GF-D8 (cell line): ENCODE measurements around the gene AZU1.
A peak's percentile ranks its signal among the peaks of the same experiment; 100 is the strongest.
"Not testable (repeated sequence)": the region's sequence is repeated elsewhere in the genome, so short reads cannot be mapped to it uniquely, and the experiment has no call there.

Source experiments
- DNase-seq: peaks from one replicate; lab custom pipeline; 2025; lab: John Stamatoyannopoulos, UW

AZU1 gene

DNA sequence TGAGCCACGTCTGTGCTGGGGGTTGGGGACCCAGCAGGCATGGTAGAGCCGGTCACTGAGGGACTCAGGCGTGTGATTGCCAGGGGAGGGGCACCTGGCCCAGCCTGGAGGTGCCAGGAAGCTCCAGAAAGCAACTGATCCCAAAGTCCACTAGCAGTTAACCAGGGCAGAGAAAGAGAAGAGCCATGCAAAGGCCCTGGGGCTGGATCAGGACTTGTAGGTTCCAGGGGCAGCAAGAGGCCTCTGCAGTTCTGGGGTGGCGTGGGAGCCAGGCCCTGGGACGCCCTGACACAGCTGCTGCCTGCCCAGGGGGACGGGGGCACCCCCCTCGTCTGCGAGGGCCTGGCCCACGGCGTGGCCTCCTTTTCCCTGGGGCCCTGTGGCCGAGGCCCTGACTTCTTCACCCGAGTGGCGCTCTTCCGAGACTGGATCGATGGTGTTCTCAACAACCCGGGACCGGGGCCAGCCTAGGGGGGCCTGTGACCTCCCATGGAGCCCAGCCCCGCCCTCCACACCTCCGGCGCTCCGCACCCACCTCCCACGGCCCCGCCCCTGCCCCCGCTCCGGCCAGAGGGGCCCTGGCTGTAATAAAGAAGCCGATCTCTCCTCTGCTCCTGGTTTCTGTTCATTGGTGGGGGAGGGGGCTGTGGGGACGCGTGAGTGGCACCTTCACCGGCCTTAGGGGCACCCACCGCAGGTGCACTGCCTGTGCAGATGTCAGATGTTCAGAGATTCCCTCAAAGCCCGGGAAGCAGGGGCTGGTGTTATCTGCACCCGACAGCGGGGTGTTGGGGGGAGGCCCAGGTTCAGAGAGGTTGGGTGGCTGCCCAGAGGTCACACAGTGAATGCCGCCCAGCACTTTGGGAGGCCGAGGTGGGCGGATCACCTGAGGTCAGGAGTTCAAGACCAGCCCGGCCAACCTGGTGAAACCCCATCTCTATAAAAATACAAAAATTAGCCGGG, 4.1 kb downstream of the AZU1 start:
- DNase-seq = no peak

DNA sequence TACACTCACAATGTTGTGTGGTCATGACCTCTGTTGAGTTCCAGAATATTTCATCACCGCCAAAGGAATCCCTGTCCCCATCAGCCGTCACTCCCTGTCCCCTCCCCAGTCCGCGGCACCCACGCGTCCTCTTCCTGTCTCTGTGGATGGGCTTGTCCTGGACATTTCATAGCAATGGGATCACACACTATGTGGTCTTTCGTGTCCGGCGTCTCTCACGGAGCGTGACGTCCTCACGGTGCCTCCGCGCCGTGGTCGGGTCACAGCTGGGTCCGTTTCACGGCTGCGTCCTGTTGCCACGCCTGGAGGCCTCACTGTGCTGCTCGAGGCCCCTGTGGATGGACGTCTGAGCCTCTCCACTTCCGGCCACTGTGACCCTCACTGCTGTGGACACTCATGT, 6.6 kb downstream of the AZU1 start:
- DNase-seq = no peak

DNA sequence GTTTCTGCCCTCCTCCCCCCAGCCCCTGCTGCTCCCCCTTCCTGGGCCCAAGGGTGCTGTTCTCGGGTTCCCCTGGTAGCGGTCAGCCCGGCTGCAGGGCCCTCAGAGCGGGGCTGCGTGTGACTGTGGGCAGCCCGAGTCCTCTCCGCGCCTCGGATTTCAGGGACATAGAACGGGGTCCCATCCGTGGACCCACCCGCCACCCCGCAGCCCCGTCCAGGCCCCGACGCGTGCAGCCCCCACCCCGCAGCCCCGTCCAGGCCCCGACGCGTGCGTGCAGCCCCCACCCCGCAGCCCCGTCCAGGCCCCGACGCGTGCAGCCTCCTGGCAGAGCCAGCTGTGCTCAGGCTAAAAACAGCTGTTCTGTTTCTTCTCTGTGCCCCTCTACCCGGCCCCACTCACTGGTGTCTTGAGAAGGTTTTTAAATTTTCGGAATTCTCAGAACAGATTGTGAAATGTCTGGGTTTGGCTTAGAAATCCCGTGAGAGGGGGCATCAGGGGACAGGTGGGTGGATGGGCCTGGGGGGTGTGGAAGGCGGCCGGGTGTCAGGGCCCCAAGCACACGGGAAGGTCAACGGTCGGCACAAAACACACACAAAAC, 7.7 kb downstream of the AZU1 start:
- DNase-seq = peak; percentile 91

DNA sequence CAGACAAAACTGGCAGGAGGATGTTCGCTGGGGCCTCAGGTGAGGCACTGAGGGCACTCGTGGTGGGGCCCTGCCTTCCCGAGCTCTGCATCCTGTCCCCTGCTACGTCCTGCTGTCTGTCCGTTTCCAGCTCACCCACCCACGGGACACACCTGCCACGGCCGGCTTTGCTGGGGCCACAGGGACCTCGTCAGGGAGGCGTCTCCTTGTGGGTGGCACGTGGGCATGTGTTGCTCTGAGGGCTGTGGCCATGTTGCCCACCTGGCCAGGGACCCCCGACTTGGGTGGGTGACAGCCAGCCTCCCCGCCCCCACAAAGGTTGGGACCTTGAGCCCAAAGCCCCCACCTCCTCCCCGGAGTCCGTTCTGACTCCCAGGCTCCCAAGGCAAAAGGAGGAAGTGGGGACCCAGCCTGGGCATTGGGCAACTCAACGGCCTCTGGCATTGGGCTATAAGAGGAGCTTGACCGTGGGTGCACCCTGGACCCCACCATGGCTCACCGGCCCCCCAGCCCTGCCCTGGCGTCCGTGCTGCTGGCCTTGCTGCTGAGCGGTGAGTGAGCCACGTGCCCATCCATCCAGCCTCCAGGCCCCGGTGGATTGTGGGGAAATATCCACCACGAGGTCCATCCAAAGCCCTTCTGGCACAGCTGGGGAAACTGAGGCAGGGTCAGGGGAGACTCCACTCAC, 13.0 kb downstream of the AZU1 start, which contains the start of gene PRTN3:
Gene PRTN3, plus strand, starts transcription at position 481 of the 688 bp plus-strand sequence. Its CDS starts 10 bp downstream, at position 491.
- peak; percentile 82 for DNase-seq

DNA sequence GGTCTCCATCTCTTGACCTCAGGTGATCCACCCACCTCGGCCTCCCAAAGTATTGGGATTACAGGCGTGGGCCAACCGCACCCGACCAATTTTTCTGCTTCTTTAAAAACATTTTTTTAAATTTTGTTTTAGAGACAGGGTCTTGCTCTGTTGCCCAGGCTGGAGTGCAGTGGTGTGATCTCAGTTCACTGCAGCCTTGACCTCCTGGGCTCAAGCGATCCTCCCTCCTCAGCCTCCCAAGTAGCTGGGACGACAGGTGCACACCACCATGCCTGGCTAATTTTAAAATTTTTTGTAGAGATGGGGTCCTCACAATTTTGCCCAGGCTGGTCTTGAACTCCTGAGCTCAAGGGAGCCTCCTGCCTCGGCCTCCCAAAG, 15.2 kb downstream of the AZU1 start:
- DNase-seq = not testable (repeated sequence)

DNA sequence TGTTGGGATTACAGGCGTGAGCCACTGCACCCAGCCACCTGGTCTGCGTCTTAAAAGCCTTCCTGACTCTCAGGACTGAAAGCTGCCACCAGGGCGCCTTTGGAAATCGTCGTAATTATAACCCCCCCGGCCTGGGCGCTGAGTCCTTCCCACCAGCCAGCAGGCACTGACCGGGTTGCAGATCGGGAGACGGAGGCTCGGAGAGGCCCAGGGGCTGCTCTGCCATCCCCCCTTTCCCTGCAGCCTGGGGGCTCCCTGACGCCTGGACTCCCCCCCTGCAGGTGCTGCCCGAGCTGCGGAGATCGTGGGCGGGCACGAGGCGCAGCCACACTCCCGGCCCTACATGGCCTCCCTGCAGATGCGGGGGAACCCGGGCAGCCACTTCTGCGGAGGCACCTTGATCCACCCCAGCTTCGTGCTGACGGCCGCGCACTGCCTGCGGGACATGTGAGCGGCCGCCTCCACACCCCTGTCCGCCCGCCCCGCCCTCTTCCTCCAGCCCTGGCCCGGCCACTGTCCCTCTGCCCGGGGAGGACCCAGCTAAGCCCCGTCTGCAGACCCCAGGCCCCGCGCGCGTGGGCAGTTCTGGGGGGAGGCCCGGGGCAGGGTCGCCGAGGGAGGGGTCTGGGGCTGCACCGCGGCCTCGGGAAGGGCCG, 15.7 kb downstream of the AZU1 start:
- DNase-seq = no peak

DNA sequence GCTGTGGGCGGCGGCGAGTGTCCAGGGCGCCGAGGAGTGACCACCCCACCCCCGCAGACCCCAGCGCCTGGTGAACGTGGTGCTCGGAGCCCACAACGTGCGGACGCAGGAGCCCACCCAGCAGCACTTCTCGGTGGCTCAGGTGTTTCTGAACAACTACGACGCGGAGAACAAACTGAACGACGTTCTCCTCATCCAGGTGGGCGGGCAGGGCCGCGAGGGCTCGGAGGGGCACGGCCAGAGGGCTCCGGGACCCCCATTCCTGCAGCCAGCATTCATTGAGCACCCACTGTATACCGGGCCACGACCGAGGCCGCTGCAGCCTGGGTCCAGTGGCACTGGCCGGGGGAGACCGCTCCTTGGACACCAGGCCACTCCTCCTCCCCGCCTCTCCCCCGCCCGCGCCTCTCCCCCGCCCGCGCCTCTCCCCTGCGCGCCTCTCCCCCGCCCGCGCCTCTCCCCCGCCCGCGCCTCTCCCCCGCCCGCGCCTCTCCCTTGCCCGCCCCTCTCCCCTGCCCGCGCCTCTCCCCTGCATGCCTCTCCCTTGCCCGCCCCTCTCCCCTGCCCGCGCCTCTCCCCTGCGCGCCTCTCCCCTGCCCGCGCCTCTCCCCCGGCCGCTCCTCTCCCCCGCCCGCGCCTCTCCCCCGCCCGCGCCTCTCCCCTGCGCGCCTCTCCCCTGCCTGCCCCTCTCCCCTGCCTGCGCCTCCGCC, 16.4 kb downstream of the AZU1 start:
- no peak for DNase-seq

DNA sequence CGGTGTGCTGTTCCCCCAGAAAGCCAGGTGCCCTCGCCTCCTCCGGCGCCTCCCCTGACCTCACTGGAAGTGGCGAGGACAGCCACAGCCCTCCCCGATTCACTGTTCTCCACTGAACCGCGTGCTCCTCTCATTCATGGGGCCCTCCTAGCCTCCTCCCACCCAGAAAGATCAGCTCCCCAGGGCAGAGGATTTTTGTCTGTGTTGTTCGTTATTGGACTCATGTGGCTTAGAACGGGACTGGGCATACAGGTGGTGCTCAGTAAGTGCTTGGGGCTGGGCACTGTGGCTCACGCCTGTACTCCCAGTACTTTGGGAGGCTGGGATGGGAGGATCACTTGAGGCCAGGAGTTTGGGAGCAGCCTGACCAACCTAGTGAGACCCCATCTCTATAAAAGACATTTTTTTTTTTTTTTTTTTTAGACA, 16.9 kb downstream of the AZU1 start:
- DNase-seq = no peak

DNA sequence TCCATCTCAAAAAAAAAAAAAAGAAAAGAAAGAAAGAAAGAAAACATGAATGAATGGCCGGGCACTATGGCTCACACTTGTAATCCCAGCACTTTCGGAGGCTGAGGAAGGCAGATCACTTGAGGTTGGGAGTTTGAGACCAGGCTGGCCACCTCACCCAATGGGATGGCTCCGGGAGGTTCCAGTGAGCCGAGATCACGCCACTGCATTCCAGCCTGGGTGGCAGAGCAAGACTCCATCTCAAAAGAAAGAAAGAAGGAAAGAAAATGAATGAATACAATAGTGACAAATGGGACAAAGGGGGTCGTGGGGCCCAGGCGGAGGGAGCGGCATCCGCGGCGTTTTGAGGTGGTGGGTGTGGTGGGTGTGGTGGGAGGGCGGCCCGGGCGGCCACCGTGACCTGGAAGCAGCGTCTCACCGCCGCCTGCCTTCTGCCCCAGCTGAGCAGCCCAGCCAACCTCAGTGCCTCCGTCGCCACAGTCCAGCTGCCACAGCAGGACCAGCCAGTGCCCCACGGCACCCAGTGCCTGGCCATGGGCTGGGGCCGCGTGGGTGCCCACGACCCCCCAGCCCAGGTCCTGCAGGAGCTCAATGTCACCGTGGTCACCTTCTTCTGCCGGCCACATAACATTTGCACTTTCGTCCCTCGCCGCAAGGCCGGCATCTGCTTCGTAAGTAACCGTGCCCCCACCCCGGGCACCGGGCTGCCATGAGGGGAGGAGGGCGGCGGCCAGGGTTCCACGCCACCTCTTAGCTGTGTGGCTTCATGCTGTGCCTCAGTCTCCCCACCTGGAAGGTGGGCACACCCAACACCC, 18.3 kb downstream of the AZU1 start:
- DNase-seq = no peak

DNA sequence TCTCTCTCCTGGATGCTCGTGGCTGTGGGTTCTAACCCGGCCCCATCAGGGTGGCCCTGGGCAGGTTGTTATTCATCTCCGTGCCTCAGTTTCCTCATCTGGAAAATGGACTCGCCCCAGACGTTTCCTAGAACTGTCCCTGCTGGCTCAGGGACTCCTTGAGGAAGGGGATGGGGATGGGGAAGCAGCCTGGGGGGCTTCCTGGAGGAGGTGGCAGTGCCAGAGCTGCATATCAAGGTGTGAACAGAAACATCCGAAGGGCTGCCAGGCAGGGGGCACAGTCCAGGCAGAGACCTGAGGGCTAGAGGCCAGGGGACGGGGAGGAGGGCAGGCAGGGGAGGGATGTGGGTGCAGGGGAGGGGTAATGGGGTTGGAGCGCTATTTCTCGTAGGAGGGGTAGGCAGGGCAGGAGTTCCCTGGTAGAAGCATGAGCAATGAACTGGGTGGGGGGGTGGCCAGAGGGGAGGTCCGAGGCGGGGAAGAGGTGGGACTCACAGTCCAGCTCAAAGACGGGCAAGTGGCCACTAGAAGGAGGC, 20.8 kb downstream of the AZU1 start:
- DNase-seq = peak; percentile 83

DNA sequence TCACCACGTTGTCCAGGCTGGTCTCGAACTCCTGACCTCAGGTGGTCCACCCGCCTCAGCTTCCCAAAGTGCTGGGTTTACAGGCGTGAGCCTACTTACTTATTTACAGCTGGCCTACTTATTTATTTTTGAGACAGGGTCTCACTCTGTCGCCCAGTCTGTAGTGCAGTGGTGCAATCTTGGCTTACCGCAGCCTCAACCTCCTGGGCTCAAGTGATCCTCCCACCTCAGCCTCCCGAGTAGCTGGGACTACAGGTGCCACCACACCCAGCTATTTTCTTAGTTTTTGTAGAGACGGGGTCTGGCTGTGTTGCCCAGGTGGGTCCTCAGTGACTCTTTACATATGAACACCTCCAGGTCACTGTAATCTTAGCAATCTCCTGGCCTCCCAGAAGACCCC, 21.6 kb downstream of the AZU1 start:
- DNase-seq = not testable (repeated sequence)

DNA sequence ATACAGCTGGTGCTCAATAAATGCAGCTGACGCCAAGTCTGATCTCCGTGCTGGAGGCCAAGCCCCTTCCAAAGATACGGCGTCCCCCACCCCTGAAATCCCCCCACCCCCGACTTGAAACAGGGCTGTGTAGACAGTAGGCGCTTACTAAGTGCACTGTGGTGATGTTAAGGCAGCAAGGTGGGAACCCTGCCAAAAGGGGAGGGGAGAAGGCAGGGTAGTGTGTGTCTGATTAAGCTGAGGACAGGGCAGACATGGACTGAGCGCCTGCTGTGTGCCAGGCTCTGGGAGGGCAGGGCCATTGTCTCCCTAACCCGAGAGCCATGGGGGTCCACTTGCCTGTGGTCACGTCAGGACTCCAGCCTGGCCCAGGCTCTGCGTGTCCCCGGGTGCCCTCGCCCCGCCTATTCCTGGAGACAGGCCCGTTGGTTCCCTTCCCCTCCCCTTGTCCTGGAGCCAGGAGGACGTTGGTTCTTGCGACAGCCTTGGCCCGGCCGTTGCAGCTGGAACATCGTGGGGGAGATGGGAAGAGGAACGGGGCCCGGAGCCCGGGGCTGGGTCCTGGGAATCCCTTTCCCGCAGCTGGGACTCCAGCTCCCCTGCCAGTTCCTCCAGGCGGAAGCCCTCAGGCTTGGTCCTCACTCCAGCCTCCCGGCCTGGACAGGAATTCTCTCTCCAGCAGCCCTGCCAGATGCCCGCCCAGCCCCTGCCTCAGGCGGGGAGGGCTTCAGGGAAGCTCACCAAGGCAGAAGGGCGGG, 22.8 kb downstream of the AZU1 start:
- DNase-seq = peak; percentile 60

DNA sequence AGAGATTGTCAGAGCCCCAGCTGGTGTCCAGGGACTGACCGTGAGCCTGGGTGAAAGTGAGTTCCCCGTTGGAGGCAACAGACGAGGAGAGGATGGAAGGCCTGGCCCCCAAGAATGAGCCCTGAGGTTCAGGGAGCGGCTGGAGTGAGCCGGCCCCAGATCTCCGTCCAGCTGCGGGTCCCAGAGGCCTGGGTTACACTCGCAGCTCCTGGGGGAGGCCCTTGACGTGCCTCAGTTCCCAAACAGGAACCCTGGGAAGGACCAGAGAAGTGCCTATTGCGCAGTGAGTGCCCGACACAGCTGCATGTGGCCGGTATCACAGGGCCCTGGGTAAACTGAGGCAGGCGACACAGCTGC, 23.3 kb downstream of the AZU1 start:
- DNase-seq = no peak

DNA sequence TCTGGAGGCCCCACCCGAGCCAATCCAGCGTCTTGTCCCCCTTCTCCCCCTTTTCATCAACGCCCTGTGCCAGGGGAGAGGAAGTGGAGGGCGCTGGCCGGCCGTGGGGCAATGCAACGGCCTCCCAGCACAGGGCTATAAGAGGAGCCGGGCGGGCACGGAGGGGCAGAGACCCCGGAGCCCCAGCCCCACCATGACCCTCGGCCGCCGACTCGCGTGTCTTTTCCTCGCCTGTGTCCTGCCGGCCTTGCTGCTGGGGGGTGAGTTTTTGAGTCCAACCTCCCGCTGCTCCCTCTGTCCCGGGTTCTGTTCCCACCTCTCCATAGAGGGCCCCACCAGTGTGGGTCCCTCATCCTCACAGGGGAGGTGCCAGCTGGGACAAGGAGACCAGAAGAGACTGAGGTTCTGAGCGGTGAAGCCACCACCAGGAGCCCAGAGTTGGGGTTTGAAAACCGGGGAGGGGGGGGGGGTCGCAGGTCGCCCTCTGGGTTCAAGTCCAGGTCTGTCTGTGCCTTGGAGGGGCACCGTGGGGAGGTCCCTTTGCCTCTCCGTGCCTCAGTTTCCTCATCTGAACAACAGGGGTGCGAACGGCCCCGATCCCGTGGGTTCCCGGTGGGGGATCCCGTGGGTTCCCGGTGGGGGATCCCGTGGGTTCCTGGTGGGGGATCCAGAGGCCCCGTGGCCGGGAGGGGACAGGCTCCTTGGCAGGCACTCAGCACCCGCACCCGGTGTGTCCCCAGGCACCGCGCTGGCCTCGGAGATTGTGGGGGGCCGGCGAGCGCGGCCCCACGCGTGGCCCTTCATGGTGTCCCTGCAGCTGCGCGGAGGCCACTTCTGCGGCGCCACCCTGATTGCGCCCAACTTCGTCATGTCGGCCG, 24.7 kb downstream of the AZU1 start, which contains the start of gene ELANE:
Gene ELANE, plus strand, starts transcription at position 168 of the 878 bp plus-strand sequence. Its CDS starts 26 bp downstream, at position 194.
- DNase-seq = no peak

DNA sequence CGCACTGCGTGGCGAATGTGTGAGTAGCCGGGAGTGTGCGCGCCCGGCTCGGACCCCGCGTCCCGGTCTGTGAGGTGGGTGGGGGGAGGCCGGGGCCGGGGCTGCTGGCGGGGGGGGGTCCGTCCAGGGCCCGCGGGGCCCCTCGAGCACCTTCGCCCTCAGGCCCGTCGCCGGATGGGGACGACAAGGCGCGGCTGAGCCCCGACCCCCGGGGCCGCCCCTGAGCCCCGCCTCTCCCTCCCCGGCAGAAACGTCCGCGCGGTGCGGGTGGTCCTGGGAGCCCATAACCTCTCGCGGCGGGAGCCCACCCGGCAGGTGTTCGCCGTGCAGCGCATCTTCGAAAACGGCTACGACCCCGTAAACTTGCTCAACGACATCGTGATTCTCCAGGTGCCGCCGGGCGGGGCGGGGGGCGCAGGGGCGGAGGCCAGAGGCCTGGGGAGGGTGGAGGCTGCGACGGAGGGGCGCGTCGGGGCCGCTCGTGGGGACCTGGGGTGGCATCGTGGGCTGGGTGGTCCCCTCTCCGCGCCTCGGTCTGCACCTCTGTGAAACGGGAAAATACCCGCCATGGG, 25.5 kb downstream of the AZU1 start:
- no peak for DNase-seq

DNA sequence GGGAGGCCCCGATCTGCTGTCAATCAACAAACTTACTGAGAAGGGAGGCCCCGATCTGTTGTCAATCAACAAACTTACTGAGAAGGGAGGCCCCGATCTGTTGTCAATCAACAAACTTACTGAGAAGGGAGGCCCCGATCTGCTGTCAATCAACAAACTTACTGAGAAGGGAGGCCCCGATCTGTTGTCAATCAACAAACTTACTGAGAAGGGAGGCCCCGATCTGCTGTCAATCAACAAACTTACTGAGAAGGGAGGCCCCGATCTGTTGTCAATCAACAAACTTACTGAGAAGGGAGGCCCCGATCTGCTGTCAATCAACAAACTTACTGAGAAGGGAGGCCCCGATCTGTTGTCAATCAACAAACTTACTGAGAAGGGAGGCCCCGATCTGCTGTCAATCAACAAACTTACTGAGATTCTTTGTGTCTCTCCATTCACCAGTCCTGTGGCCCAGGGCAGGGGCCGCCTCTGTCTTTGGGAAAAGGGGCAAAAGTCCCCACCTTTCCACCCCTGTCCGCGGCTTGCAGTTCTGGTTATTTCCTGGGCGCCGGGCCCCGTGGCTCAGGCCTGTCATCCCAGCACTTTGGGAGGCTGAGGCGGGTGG, 26.1 kb downstream of the AZU1 start:
- DNase-seq = not testable (repeated sequence)

DNA sequence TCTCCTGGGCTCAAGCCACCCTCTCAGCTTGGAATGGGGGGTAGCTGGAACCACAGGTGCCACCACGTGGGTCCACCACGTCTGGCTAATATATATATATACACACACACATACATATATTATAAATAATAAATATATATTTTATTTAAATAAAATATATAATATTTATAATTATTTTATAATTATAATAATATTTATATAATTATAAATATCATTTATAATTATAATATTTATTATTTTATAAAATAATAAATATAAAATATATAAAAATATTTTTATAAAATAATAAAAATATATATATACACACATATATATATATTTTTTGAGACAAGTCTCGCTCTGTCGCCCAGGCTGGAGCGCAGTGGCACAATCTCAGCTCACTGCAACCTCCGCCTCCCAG, 26.9 kb downstream of the AZU1 start:
- DNase-seq = no peak

DNA sequence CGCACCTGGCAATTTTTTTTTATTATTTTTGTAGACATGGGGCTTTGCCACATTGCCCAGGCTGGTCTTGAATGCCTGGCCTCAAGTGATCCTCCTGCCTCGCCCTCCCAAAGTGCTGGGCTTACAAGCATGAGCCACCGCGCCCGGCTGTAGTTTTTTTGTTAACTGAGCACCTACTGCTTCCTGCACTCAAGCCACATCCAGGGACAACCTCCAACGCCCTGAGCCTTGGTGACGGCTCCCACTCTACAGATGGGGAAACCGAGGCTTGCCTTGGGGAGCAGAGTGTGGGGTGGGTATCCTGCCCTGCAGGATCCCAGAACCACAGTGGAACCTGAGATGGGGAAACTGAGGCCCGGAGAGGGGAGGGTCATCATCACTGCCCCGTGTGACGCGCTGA, 27.5 kb downstream of the AZU1 start:
- DNase-seq = no peak
